PC-3 (cell line): ENCODE results near the gene NUDT22.

Experiments
- CTCF ChIP-seq: fragments of 300-600 bp; sonication (generic); conservative IDR thresholded peaks from 2 replicates; pipeline ENCODE4 v1.5.1; 2017; ENCODE audit warnings: antibody characterized with exemption, low read depth, mild to moderate bottlenecking, low read length
- EZH2 ChIP-seq: fragments of 300-600 bp; sonication (generic); IDR thresholded peaks from one replicate; pipeline ENCODE4 v1.6.1; 2017; ENCODE audit warnings: antibody characterized with exemption, mild to moderate bottlenecking, low read length; ENCODE audit not compliant: unreplicated experiment
- EZH2phosphoT487 ChIP-seq: fragments of 300-600 bp; sonication (generic); IDR thresholded peaks from 2 replicates; pipeline ENCODE4 v1.6.1; 2018; ENCODE audit warnings: mild to moderate bottlenecking, antibody characterized with exemption, low read length, borderline replicate concordance

- TF ChIP-seq EZH2phosphoT487 (no peak), CTCF (no peak), EZH2 (no peak)
Measured at GRCh38 chr11:64202992-64203391, 23.1 kb upstream of the NUDT22 start.
